DMS53 treated with DMSO at 0.1 percent for 48 hours (cell line): ENCODE data around the gene SMIM45.
A peak's percentile ranks its signal among the peaks of the same experiment; 100 is the strongest.

ENCODE experiments used
- DNase-seq: peaks from one replicate; lab custom pipeline; 2025; ENCODE audit not compliant: unreplicated experiment; lab: John Stamatoyannopoulos, UW

Gene SMIM45

DNA sequence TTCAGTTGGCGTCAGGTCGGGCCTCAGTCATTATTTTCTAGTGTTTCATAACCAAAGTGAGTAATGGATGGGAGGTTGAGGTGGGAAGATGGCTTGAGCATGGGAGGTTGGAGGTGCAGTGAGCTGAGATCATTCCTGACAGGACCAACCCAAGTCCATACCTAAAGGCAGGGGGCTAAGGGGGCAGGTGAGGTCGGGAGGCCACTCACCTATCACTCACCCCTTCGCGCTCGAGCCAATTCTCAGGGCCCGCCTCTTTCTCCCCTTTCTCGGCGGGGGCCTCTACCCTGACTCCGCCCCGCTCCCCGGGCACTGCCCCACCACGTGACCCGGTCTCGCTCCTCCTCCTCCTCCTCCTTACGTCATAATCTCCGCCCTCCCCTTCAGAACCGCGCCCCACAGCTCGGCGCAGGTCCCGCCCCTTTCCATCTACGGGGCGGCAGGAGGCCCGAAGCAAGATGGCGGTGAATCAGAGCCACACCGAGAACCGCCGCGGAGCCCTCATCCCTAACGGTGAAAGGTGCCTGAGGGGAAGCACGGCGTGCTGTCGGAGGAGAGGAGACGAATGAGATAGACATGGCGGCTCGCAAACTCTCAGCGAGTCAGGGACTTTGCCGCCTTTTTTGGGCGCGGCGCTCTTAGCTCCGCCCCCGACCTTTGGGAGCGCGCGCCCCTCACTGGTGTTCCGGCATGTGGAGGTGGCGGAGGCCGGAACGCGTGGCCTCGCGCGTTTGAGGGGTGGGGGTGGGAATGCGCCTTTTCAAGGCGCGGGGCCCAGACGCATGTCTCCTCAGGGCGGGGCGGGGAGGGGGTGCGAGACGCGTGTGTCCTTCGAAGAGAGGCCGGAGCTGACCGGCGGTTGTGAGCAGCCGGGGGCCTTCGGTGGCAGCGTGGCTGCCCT, 46.7 kb downstream of the SMIM45 start, which contains the start of gene WBP2NL:
TSS of gene WBP2NL (plus strand) at position 428 of the 901 bp plus-strand sequence. CDS start at position 459, 31 bp downstream.
- DNase-seq: peak; percentile 52

- no peak for DNase-seq
Observed at GRCh38 chr22:42000466-42000865, 48.5 kb downstream of the SMIM45 start.

- no peak for DNase-seq
Observed at GRCh38 chr22:42001121-42001520, 49.2 kb downstream of the SMIM45 start.

GRCh38 chr22:42001706-42002105, 49.8 kb downstream of the SMIM45 start:
- no peak for DNase-seq

DNA sequence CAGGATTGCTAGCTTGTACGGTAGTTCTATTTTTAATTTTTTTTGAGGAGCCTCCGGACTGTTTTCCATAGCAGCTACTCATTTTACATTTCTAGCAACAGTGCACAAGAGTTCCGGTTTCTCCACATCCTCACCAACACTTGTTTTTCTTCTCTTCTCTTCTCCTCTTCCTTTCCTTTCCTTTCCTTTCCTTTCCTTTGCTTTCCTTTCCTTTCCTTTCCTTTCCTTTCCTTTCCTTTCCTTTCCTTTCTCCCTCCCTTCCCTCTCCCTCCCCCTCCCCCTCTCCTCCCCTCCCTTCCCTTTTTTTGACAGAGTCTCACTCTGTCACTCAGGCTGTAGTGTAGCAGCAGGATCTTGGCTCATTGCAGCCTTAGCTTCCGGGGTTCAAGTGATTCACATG, 56.0 kb downstream of the SMIM45 start:
- DNase-seq: no peak
